Nephron (organoid): ENCODE data around the gene MCF2L2.
A peak's percentile ranks its signal among the peaks of the same experiment; 100 is the strongest.

ENCODE experiments used
- H3K27ac Mint-ChIP-seq, 3 experiments: 2 replicates each; pipeline ENCODE4 v1.8.0; 2020; ENCODE audit warnings: mixed read lengths in 3 of 3, mild to moderate bottlenecking in 2 of 3, moderate library complexity in 1 of 3
- H3K27me3 Mint-ChIP-seq: 2 replicates; pipeline ENCODE4 v1.8.0; 2021; ENCODE audit warnings: low read depth, mild to moderate bottlenecking, moderate library complexity, mixed read lengths
- H3K36me3 Mint-ChIP-seq: 2 replicates; pipeline ENCODE4 v1.8.0; 2020; ENCODE audit warnings: low read depth, mixed read lengths
- H3K4me1 Mint-ChIP-seq: 2 replicates; pipeline ENCODE4 v1.8.0; 2020; ENCODE audit warnings: mixed read lengths
- H3K4me3 Mint-ChIP-seq, 3 experiments: 2 replicates each; pipeline ENCODE4 v1.8.0; 2020; ENCODE audit warnings: mild to moderate bottlenecking in 3 of 3, mixed read lengths in 3 of 3, moderate library complexity in 2 of 3
- H3K9me3 Mint-ChIP-seq: 2 replicates; pipeline ENCODE4 v1.8.0; 2020; ENCODE audit warnings: mixed read lengths
- CTCF ChIP-seq, 3 experiments: fragments of 200-600 bp; sonication (generic); IDR thresholded peaks; one replicate each; pipeline ENCODE4 v1.5.0; 2021; ENCODE audit warnings: antibody characterized with exemption in 3 of 3; ENCODE audit not compliant: unreplicated experiment in 3 of 3

Gene MCF2L2

GRCh38 chr3:183313351-183313750, 115.1 kb downstream of the MCF2L2 start:
- Mint-ChIP-seq H3K4me3 (no peak overlapping the region), H3K27ac (no peak overlapping the region), H3K36me3 (no peaks in the 10 kb centered on the region), H3K4me1 (no peaks in the 10 kb centered on the region), H3K9me3 (no peaks in the 10 kb centered on the region), H3K27me3 (no peaks in the 10 kb centered on the region)
- TF ChIP-seq CTCF (IDR thresholded peaks at IDR 0.05; ENCODE audit: unreplicated experiment in 3 of 3) = no peak

- Mint-ChIP-seq H3K27me3 (no peaks in the 10 kb centered on the region), H3K36me3 (no peaks in the 10 kb centered on the region), H3K9me3 (no peaks in the 10 kb centered on the region), H3K4me3 (no peak overlapping the region), H3K4me1 (no peaks in the 10 kb centered on the region), H3K27ac (no peak overlapping the region)
- no peak for TF ChIP-seq CTCF (IDR thresholded peaks at IDR 0.05; ENCODE audit: unreplicated experiment in 3 of 3)
Observed at GRCh38 chr3:183312433-183312832, 116.0 kb downstream of the MCF2L2 start.

GRCh38 chr3:183310936-183311335, 117.5 kb downstream of the MCF2L2 start:
- peaks cover 9% of the 10 kb centered on the region for H3K27me3 Mint-ChIP-seq
- no peak for TF ChIP-seq CTCF (IDR thresholded peaks at IDR 0.05; ENCODE audit: unreplicated experiment in 3 of 3)
- no peak overlapping the region for H3K27ac Mint-ChIP-seq
- no peaks in the 10 kb centered on the region for H3K4me1 Mint-ChIP-seq
- no peaks in the 10 kb centered on the region for H3K9me3 Mint-ChIP-seq
- no peaks in the 10 kb centered on the region for H3K36me3 Mint-ChIP-seq
- no peak overlapping the region for H3K4me3 Mint-ChIP-seq

GRCh38 chr3:183309276-183309675, 119.1 kb downstream of the MCF2L2 start:
- Mint-ChIP-seq H3K9me3 (no peaks in the 10 kb centered on the region), H3K27ac (peak overlapping the region in 1 of 3 experiments; percentile 35), H3K27me3 (peaks cover 9% of the 10 kb centered on the region), H3K36me3 (no peaks in the 10 kb centered on the region), H3K4me1 (no peaks in the 10 kb centered on the region), H3K4me3 (no peak overlapping the region)
- TF ChIP-seq CTCF (IDR thresholded peaks at IDR 0.05; ENCODE audit: unreplicated experiment in 3 of 3) = no peak

- TF ChIP-seq CTCF (IDR thresholded peaks at IDR 0.05; ENCODE audit: unreplicated experiment in 3 of 3) = no peak
Observed at GRCh38 chr3:183308751-183309150, 119.7 kb downstream of the MCF2L2 start.

GRCh38 chr3:183307749-183308148, 120.7 kb downstream of the MCF2L2 start:
- no peak for TF ChIP-seq CTCF (IDR thresholded peaks at IDR 0.05; ENCODE audit: unreplicated experiment in 3 of 3)
- Mint-ChIP-seq H3K27me3 (peaks cover 9% of the 10 kb centered on the region), H3K36me3 (no peaks in the 10 kb centered on the region), H3K4me3 (no peak overlapping the region), H3K27ac (no peak overlapping the region), H3K9me3 (no peaks in the 10 kb centered on the region), H3K4me1 (no peaks in the 10 kb centered on the region)

More at GRCh38 chr3:183308751-183309150, 119.7 kb downstream of the MCF2L2 start:
- Mint-ChIP-seq H3K36me3 (no peaks in the 10 kb centered on the region), H3K27me3 (peaks cover 9% of the 10 kb centered on the region), H3K4me1 (no peaks in the 10 kb centered on the region), H3K4me3 (no peak overlapping the region), H3K9me3 (no peaks in the 10 kb centered on the region), H3K27ac (no peak overlapping the region)
